Stomach (tissue), 9 donors: Measurements from ENCODE around the gene KDELR3. TPM values are rescaled to one million over a fixed set of nuclear protein-coding genes. Genes with fewer than 3 reads are reported as not detected.

Experiments
- DNase-seq, 2 donors: peaks; one replicate each; pipeline versions ENCODE4 v3.0.0 to v3.0.0-alpha.2; 2013 to 2019
- H3K27ac ChIP-seq, 5 donors: fragments of 200-600 bp in 4 of 5; sonication (generic) in 4 of 5; one replicate each; pipeline ENCODE4 v1.5.1; 2013 to 2019; ENCODE audit warnings: mild to moderate bottlenecking in 1 of 5, moderate library complexity in 1 of 5
- H3K27me3 ChIP-seq, 3 donors: fragments of 200-600 bp; sonication (generic); one replicate each; pipeline ENCODE4 v1.5.1; 2017 to 2019; ENCODE audit warnings: mixed run types in 1 of 3
- H3K36me3 ChIP-seq, 4 donors: fragments of 200-600 bp; sonication (generic); 1 replicate in 3 of 4; 2 replicates in 1 of 4; pipeline ENCODE4 v1.5.1; 2016 to 2019
- H3K4me1 ChIP-seq, 4 donors: fragments of 200-600 bp; sonication (generic); one replicate each; pipeline ENCODE4 v1.5.1; 2016 to 2019
- H3K4me3 ChIP-seq, 4 donors: fragments of 200-600 bp; sonication (generic) in 3 of 4; one replicate each; pipeline ENCODE4 v1.5.1; 2016 to 2019; ENCODE audit warnings: mild to moderate bottlenecking in 1 of 4
- H3K9me3 ChIP-seq, 4 donors: fragments of 200-600 bp; sonication (generic); one replicate each; pipeline ENCODE4 v1.5.1; 2016 to 2019
- EP300 ChIP-seq: sonication (generic); formaldehyde crosslinking; IDR thresholded peaks from one replicate; pipeline ENCODE4 v1.6.1; 2017; ENCODE audit warnings: antibody characterized with exemption
- POLR2A ChIP-seq, 4 donors: fragments of 450-650 bp; IDR thresholded peaks; one replicate each; pipeline ENCODE4 v1.6.1; 2016; ENCODE audit warnings: antibody characterized with exemption in 4 of 4, control low read depth in 2 of 4, mild to moderate bottlenecking in 1 of 4, moderate library complexity in 1 of 4
- POLR2AphosphoS5 ChIP-seq, 3 donors: sonication (generic); formaldehyde crosslinking; IDR thresholded peaks; one replicate each; pipeline ENCODE4 v1.6.1; 2016; ENCODE audit warnings: antibody characterized with exemption in 3 of 3
- WGBS, 5 donors: extraction: QIAGEN DNeasy Blood & Tissue Kit in 3 of 5; methylation state at CpG; one replicate each; pipeline versions ENCODE4 v1.1.5 to v1.1.7; 2013 to 2018; 5-methylcytosine and 5-hydroxymethylcytosine counted together
- intact Hi-C: fragments of 100-400 bp; cut with DNase I; formaldehyde crosslinking; loops from one replicate; pipeline ENCODE4 v1.15.1; 2023; ENCODE audit warnings: low total_unique reads
- polyA plus RNA-seq, 3 donors: library from polyadenylated mRNA; stranded (reverse); fragments of 200-250 nt; gene quantifications; one replicate each; pipeline ENCODE4 v1.2.3, GENCODE V29; 2013
- total RNA-seq, 5 donors: library from RNA; depleted of rRNA; stranded (reverse); fragments of >200 nt; gene quantifications; one replicate each; pipeline versions ENCODE4 v1.1.0 to v1.2.3, GENCODE V29; 2014 to 2016
- TF ChIP-seq, protein P1 (sequence below), 7 experiments: fragments of 450-650 bp in 4 of 7; fragments of 200-600 bp in 3 of 7; sonication (generic) in 3 of 7; IDR thresholded peaks; one replicate each; pipeline ENCODE4 v1.5.1; 2016 to 2019; ENCODE audit warnings: antibody characterized with exemption in 7 of 7, control low read depth in 2 of 7, mild to moderate bottlenecking in 1 of 7
- donor health status: healthy with polysubstance abuse.
- donor health status: Bipolar disorder and iron deficiency.
- donor health status: healthy.

KDELR3 gene
- total and polyA plus RNA-seq, 8 donors: 3.6 to 30.7 (median 11.6) TPM; not detected in 1

DNA sequence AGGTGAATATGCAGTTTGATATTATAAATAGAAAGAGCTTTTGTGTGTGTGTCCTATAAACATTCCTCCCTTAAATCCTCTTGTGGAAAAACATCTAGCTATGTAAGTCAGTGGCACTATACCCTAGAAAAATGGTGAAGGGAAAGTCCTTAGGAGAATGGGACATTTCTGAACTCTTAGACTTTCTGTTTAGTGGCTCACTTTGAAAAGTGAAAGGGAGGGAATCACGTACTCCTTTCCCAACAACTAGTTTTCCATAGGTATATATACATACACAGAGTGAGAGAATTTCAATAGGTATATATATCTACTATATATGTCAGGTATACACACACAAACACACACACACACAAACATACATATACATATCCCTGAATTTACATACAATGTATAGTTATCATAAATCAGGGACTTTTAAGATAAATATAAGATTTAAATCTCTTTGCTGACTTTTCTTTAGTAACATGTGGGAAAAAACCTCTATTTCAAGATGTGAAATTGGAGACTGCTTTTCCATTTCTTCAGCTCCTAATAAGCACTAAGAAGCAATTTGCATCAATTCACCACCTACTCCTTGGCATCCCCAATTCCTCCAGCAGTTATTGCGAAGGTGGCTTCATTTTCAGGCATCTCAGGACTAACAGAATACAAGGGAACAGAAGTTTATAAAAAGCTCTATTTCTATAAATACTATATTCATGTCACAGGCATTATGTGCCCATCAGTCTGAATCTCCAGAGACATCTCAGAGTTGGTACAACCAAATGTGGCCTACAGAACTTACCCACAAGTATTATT is 51.8 kb downstream of the KDELR3 start:
- DNase-seq: no peak
- Histone ChIP-seq H3K27ac (no peak overlapping the region), H3K9me3 (no peaks in the 10 kb centered on the region), H3K36me3 (no peaks in the 10 kb centered on the region), H3K4me3 (no peak overlapping the region), H3K4me1 (no peaks in the 10 kb centered on the region), H3K27me3 (peaks cover 0 to 10% (median 0%) of the 10 kb centered on the region in 3 donors)
- intact Hi-C loops: no loop called here
- 92 to 100% (median 97%) methylated on average over 2 of the region's 2 CpGs for WGBS, 5 donors
- TF ChIP-seq POLR2AphosphoS5 (IDR thresholded peaks at IDR 0.05) (no peak), POLR2A (IDR thresholded peaks at IDR 0.05) (no peak), EP300 (no peak)
- TF ChIP-seq, protein P1, sequence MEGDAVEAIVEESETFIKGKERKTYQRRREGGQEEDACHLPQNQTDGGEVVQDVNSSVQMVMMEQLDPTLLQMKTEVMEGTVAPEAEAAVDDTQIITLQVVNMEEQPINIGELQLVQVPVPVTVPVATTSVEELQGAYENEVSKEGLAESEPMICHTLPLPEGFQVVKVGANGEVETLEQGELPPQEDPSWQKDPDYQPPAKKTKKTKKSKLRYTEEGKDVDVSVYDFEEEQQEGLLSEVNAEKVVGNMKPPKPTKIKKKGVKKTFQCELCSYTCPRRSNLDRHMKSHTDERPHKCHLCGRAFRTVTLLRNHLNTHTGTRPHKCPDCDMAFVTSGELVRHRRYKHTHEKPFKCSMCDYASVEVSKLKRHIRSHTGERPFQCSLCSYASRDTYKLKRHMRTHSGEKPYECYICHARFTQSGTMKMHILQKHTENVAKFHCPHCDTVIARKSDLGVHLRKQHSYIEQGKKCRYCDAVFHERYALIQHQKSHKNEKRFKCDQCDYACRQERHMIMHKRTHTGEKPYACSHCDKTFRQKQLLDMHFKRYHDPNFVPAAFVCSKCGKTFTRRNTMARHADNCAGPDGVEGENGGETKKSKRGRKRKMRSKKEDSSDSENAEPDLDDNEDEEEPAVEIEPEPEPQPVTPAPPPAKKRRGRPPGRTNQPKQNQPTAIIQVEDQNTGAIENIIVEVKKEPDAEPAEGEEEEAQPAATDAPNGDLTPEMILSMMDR (IDR thresholded peaks at IDR 0.05): no peak

DNA sequence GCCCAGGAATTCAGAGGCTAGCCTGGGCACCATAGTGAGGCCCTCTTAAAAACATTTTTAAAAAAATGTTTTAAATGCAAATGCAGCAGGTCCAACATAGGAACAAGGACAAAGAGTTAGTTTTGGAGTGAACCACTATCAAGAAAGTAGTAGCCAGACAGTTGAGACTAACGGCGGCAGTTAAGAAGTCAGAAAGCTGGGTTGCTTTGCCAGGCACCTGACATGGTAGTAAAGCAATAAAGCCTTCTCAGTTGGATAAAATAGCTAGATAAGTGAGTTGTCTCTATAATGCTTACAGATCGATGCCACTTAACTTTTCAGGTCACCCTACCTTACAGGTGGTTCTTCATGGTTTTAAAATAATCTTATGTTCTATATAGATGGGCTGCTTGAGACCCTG is 55.1 kb downstream of the KDELR3 start:
- intact Hi-C loops: no loop called here
- H3K9me3 ChIP-seq: no peaks in the 10 kb centered on the region
- TF ChIP-seq POLR2A (IDR thresholded peaks at IDR 0.05) (no peak), POLR2AphosphoS5 (IDR thresholded peaks at IDR 0.05) (no peak), EP300 (no peak)
- TF ChIP-seq, protein P1 (IDR thresholded peaks at IDR 0.05): no peak
- H3K4me1 ChIP-seq: no peaks in the 10 kb centered on the region
- no peak overlapping the region for H3K4me3 ChIP-seq
- 85 to 95% (median 89%) methylated on average over 3 of the region's 3 CpGs for WGBS, 5 donors
- H3K36me3 ChIP-seq: no peaks in the 10 kb centered on the region
- peaks cover 0 to 14% (median 0%) of the 10 kb centered on the region in 3 donors for H3K27me3 ChIP-seq
- DNase-seq: no peak
- H3K27ac ChIP-seq: no peak overlapping the region

DNA sequence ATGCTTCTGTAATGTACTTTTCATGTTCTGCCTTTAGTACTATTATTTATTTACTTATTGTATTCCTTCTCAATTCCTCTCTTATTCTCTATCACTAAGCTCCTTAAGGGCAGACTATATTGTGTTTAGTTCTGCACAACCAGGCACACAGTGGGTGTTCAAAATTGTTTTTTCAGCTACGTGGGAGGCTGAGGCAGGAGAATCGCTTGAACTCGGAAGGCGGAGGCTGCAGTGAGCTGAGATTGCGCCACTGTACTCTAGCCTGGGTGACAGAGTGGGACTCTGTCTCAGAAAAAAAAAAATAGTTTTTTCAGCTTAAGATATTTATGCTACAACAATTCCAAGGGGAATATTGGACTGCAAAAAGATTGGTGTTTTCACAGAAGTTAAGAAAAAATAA is 55.6 kb downstream of the KDELR3 start:
- DNase-seq: no peak
- WGBS, 5 donors: 91 to 96% (median 93%) methylated on average over 5 of the region's 5 CpGs
- Histone ChIP-seq H3K27me3 (peaks cover 0 to 14% (median 0%) of the 10 kb centered on the region in 3 donors), H3K4me1 (no peaks in the 10 kb centered on the region), H3K27ac (no peak overlapping the region), H3K9me3 (no peaks in the 10 kb centered on the region), H3K4me3 (no peak overlapping the region), H3K36me3 (no peaks in the 10 kb centered on the region)
- intact Hi-C loops: no loop called here
- TF ChIP-seq, protein P1 (IDR thresholded peaks at IDR 0.05): no peak
- TF ChIP-seq POLR2A (IDR thresholded peaks at IDR 0.05) (no peak), EP300 (no peak), POLR2AphosphoS5 (IDR thresholded peaks at IDR 0.05) (no peak)

GRCh38 chr22:38524429-38524828 is 56.5 kb downstream of the KDELR3 start:
- no peak for DNase-seq
- H3K27ac ChIP-seq: no peak overlapping the region
- H3K36me3 ChIP-seq: no peaks in the 10 kb centered on the region
- no peak overlapping the region for H3K4me3 ChIP-seq
- H3K27me3 ChIP-seq: peaks cover 0 to 14% (median 0%) of the 10 kb centered on the region in 3 donors
- no peaks in the 10 kb centered on the region for H3K9me3 ChIP-seq
- TF ChIP-seq, protein P1 (IDR thresholded peaks at IDR 0.05): no peak
- TF ChIP-seq EP300 (no peak), POLR2AphosphoS5 (IDR thresholded peaks at IDR 0.05) (no peak), POLR2A (IDR thresholded peaks at IDR 0.05) (no peak)
- no peaks in the 10 kb centered on the region for H3K4me1 ChIP-seq
- intact Hi-C loops: no loop called here
- WGBS, 5 donors: 70 to 85% (median 79%) methylated on average over 3 of the region's 3 CpGs
